ENCODE measurements around the gene FBRSL1.

- TF ChIP-seq CTCF (IDR thresholded peaks at IDR 0.05) = no peak
- TF ChIP-seq POLR2A (IDR thresholded peaks at IDR 0.05) = no peak
These were observed 38.1 kb upstream of the FBRSL1 start for GRCh38 chr12:132451836-132452195.
